ENCODE measurements around the gene PRKG1.
"Not testable (repeated sequence)": the region's sequence is repeated elsewhere in the genome, so short reads cannot be mapped to it uniquely, and the experiment has no call there.

PRKG1 gene

GRCh38 chr10:51119441-51119840 lies 45.2 kb downstream of the PRKG1 start:
- no peak for DNase-seq

- DNase-seq = no peak
Measured at GRCh38 chr10:51121861-51122260, 47.6 kb downstream of the PRKG1 start.

GRCh38 chr10:51124852-51125251 lies 50.6 kb downstream of the PRKG1 start:
- DNase-seq = no peak

- DNase-seq = no peak
Measured at GRCh38 chr10:51125518-51125917, 51.2 kb downstream of the PRKG1 start.

GRCh38 chr10:51129946-51130544 lies 55.8 kb downstream of the PRKG1 start:
- no peak for DNase-seq

- DNase-seq = no peak
Measured at GRCh38 chr10:51137756-51138529, 63.7 kb downstream of the PRKG1 start.

GRCh38 chr10:51139176-51139575 lies 64.9 kb downstream of the PRKG1 start:
- no peak for DNase-seq

GRCh38 chr10:51141010-51141409 lies 66.7 kb downstream of the PRKG1 start:
- no peak for DNase-seq

GRCh38 chr10:51144161-51144781 lies 70.0 kb downstream of the PRKG1 start:
- DNase-seq = no peak

- no peak for DNase-seq
Measured at GRCh38 chr10:51145375-51145774, 71.1 kb downstream of the PRKG1 start.

GRCh38 chr10:51147644-51148399 lies 73.5 kb downstream of the PRKG1 start:
- no peak for DNase-seq

GRCh38 chr10:51156926-51157325 lies 82.6 kb downstream of the PRKG1 start:
- DNase-seq = no peak

- no peak for DNase-seq
Measured at GRCh38 chr10:51158832-51159231, 84.5 kb downstream of the PRKG1 start.

- DNase-seq = no peak
Measured at GRCh38 chr10:51159841-51160240, 85.6 kb downstream of the PRKG1 start.

- DNase-seq = no peak
Measured at GRCh38 chr10:51162002-51162401, 87.7 kb downstream of the PRKG1 start.

GRCh38 chr10:51163380-51164049 lies 89.2 kb downstream of the PRKG1 start:
- DNase-seq = not testable (repeated sequence)

- no peak for DNase-seq
Measured at GRCh38 chr10:51168086-51168815, 94.0 kb downstream of the PRKG1 start.

- no peak for DNase-seq
Measured at GRCh38 chr10:51169111-51169510, 94.8 kb downstream of the PRKG1 start.

GRCh38 chr10:51170518-51171245 lies 96.4 kb downstream of the PRKG1 start:
- DNase-seq = no peak

- no peak for DNase-seq
Measured at GRCh38 chr10:51171946-51172345, 97.7 kb downstream of the PRKG1 start.

GRCh38 chr10:51176976-51177695 lies 102.8 kb downstream of the PRKG1 start:
- DNase-seq = no peak
